Activated naive CD8-positive, alpha-beta T cell (primary cell): Measurements from ENCODE around the gene CLIC1.

Experiments used
- H3K27ac Mint-ChIP-seq: one replicate; pipeline ENCODE4 v1.8.0; 2021; ENCODE audit warnings: mixed read lengths
- H3K27me3 Mint-ChIP-seq: one replicate; pipeline ENCODE4 v1.8.0; 2021; ENCODE audit warnings: mixed read lengths
- H3K36me3 Mint-ChIP-seq: one replicate; pipeline ENCODE4 v1.8.0; 2021; ENCODE audit warnings: mixed read lengths
- H3K4me1 Mint-ChIP-seq: one replicate; pipeline ENCODE4 v1.8.0; 2021; ENCODE audit warnings: low read depth, mixed read lengths
- H3K4me3 Mint-ChIP-seq: one replicate; pipeline ENCODE4 v1.8.0; 2021; ENCODE audit warnings: mild to moderate bottlenecking, mixed read lengths
- H3K9me3 Mint-ChIP-seq: one replicate; pipeline ENCODE4 v1.8.0; 2021; ENCODE audit warnings: low read depth, mixed read lengths

Gene CLIC1

GRCh38 chr6:31761343-31761742 lies 25.0 kb upstream of the CLIC1 start:
- peaks cover 23% of the 10 kb centered on the region for H3K36me3 Mint-ChIP-seq
- H3K4me1 Mint-ChIP-seq, result no peaks in the 10 kb centered on the region
- no peak overlapping the region for H3K27ac Mint-ChIP-seq
- H3K9me3 Mint-ChIP-seq, result no peaks in the 10 kb centered on the region
- no peaks in the 10 kb centered on the region for H3K27me3 Mint-ChIP-seq
- H3K4me3 Mint-ChIP-seq, result no peak overlapping the region

- H3K4me1 Mint-ChIP-seq, result no peaks in the 10 kb centered on the region
- H3K36me3 Mint-ChIP-seq, result peaks cover 23% of the 10 kb centered on the region
- H3K4me3 Mint-ChIP-seq, result no peak overlapping the region
- H3K9me3 Mint-ChIP-seq, result no peaks in the 10 kb centered on the region
- H3K27me3 Mint-ChIP-seq, result no peaks in the 10 kb centered on the region
- H3K27ac Mint-ChIP-seq, result no peak overlapping the region
These were observed 24.5 kb upstream of the CLIC1 start for GRCh38 chr6:31760790-31761189.

DNA sequence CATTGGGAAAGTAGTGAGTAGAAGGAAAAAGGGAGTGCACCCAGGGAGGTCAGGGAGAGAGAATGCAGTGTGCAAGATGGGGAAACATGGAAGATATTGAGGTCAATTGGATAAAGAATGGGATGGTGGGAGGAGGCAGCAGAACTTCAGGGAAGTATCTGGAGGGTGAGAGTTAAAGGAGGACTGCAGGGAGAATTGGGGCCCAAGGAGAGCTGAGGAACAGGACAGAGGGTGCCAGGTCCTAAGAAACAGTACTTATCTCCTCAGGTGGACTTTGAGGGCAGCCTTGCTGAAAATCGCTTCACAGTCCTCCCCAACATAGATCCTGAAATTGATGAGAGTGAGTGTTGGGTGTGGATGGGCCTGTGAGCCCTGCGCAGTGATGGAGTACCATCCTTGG lies 22.0 kb upstream of the CLIC1 start:
- Mint-ChIP-seq H3K27ac (no peak overlapping the region), H3K27me3 (no peaks in the 10 kb centered on the region), H3K36me3 (peaks cover 19% of the 10 kb centered on the region), H3K4me1 (no peaks in the 10 kb centered on the region), H3K9me3 (no peaks in the 10 kb centered on the region), H3K4me3 (no peak overlapping the region)

GRCh38 chr6:31752739-31753319 lies 16.5 kb upstream of the CLIC1 start:
- Mint-ChIP-seq H3K36me3 (peaks cover 9% of the 10 kb centered on the region), H3K27ac (no peak overlapping the region), H3K9me3 (no peaks in the 10 kb centered on the region), H3K4me3 (no peak overlapping the region), H3K4me1 (no peaks in the 10 kb centered on the region), H3K27me3 (no peaks in the 10 kb centered on the region)

DNA sequence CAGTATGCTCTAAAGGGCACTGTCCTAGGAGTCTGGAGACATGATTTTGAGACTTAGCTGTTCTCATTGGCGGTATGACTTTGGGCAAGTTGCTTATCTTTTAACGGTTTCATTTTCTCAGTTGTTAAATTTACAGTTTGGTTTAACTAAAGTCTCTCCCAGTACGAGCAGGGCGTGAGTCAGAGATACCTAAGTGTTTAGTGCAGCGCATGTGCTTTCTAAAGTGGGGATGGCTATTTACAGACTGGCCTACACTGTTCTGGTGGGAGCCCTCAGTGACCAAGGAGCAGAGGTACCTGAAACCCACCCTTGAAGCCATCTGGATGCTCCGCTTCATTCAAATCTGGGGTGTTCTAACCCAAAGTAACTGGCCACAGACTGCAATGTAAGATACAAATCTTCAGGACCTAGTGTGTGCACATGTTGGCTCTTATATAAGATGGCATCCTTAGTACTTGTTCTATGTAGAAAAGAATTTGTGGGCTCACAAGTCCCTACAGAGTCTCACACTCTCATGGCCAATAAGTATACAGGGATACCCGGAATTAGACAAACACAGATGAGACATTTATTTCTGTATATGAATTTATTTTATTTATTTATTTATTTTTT lies 14.2 kb upstream of the CLIC1 start:
- Mint-ChIP-seq H3K27me3 (no peaks in the 10 kb centered on the region), H3K27ac (no peak overlapping the region), H3K36me3 (peaks cover 14% of the 10 kb centered on the region), H3K4me1 (no peaks in the 10 kb centered on the region), H3K9me3 (no peaks in the 10 kb centered on the region), H3K4me3 (no peak overlapping the region)

GRCh38 chr6:31749301-31750036 lies 13.1 kb upstream of the CLIC1 start:
- Mint-ChIP-seq H3K4me1 (no peaks in the 10 kb centered on the region), H3K4me3 (no peak overlapping the region), H3K36me3 (peaks cover 20% of the 10 kb centered on the region), H3K9me3 (no peaks in the 10 kb centered on the region), H3K27ac (no peak overlapping the region), H3K27me3 (no peaks in the 10 kb centered on the region)

- H3K27ac Mint-ChIP-seq, result no peak overlapping the region
- H3K4me1 Mint-ChIP-seq, result peaks cover 15% of the 10 kb centered on the region
- H3K4me3 Mint-ChIP-seq, result no peak overlapping the region
- no peaks in the 10 kb centered on the region for H3K27me3 Mint-ChIP-seq
- H3K36me3 Mint-ChIP-seq, result peaks cover 20% of the 10 kb centered on the region
- H3K9me3 Mint-ChIP-seq, result no peaks in the 10 kb centered on the region
These were observed 8.1 kb upstream of the CLIC1 start for GRCh38 chr6:31744422-31744821.

GRCh38 chr6:31742894-31743293 lies 6.6 kb upstream of the CLIC1 start:
- Mint-ChIP-seq H3K9me3 (no peaks in the 10 kb centered on the region), H3K4me3 (no peak overlapping the region), H3K36me3 (peaks cover 18% of the 10 kb centered on the region), H3K27ac (no peak overlapping the region), H3K4me1 (peaks cover 30% of the 10 kb centered on the region), H3K27me3 (no peaks in the 10 kb centered on the region)

- H3K36me3 Mint-ChIP-seq, result peaks cover 13% of the 10 kb centered on the region
- H3K4me1 Mint-ChIP-seq, result peaks cover 41% of the 10 kb centered on the region
- H3K9me3 Mint-ChIP-seq, result no peaks in the 10 kb centered on the region
- peak overlapping the region; percentile 97 for H3K4me3 Mint-ChIP-seq
- H3K27ac Mint-ChIP-seq, result no peak overlapping the region
- H3K27me3 Mint-ChIP-seq, result no peaks in the 10 kb centered on the region
These were observed 5.5 kb upstream of the CLIC1 start for GRCh38 chr6:31741815-31742214.

- Mint-ChIP-seq H3K4me3 (peak overlapping the region; percentile 97), H3K4me1 (peaks cover 46% of the 10 kb centered on the region), H3K36me3 (peaks cover 13% of the 10 kb centered on the region), H3K27me3 (no peaks in the 10 kb centered on the region), H3K27ac (peak overlapping the region; percentile 96), H3K9me3 (no peaks in the 10 kb centered on the region)
These were observed 4.3 kb upstream of the CLIC1 start for GRCh38 chr6:31740397-31741223.

DNA sequence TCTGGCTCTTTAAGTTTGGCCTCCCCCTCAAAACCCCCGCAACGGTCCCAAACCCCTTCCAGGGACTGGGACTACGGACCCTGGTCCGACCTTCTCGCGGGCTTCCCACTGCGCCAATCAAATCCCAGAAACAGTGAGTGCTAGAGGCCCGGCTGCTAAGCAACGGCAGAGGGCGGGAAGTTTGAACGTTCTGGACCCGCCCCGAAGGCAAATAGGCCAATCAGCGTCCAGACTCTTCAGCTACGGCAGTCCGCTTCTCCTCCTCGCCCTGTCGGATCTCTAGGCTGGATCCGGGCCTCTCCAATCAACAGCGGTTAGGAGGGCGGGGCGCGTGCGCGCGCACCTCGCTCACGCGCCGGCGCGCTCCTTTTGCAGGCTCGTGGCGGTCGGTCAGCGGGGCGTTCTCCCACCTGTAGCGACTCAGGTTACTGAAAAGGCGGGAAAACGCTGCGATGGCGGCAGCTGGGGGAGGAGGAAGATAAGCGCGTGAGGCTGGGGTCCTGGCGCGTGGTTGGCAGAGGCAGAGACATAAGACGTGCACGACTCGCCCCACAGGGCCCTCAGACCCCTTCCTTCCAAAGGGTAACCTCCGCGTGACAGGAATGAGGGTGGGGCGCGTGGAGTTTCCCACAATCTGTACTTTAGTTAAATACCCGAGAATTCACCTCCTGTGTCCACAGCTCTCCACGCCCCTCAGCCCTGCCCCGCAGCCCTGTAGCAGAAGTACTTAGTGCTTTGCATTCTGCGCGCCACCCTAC lies 3.5 kb upstream of the CLIC1 start, which contains the start of gene MSH5:
TSS of gene MSH5 (plus strand) at position 367 of the 758 bp plus-strand sequence. CDS start 462 bp downstream, outside the sequence.
- Mint-ChIP-seq H3K27ac (peak within 1 kb of the TSS; percentile 96), H3K27me3 (no peaks in the 10 kb centered on the region), H3K9me3 (no peaks in the 10 kb centered on the region), H3K36me3 (peaks cover 8% of the 10 kb centered on the region), H3K4me1 (peaks cover 48% of the 10 kb centered on the region), H3K4me3 (peak within 1 kb of the TSS; percentile 97)

DNA sequence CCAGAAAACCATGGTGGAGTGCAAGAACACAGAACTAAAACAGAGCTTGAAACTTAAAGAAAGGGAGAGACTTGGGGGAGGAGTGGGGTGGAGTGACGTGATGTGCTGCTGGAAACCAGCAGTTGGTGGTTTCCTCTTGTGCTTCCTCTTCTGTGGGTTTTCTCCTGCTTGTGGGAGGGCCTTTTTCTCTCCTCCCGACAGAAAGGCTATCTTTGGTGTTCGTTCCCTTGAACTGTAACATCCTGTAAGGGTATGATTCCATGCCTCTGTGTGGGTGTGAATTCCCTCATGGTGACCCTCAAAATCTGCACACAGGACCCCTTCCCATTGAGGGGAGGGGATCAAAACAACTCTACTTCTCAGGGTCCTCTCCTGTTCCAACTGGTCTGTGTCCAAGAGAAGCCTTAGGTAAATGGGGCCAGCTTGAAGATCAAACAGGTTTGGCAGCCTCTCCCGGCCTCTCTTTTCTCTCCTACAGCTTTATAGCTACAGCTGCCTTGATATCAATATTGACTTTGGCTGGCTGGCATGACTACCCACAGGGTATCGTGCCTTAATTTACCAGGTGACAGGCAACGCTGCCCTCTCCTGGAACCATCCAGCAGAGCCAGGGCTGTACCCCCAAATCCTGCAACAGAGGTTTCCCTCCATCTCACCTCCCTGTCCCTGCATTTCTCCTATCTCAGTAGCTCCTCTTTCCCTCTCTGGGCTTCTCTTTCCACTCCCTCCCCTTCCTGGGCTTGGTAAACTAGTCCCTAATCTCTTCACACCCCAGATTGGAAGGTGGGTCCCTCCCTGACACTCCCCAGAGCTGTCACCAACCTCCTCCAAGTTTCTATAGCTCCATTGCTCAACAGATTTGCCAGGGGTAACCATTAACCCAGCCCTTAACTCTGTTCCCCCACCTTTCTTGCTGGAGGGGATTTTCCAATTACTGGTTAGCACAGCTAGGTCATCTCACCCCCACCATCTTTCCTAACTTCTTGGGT lies 2.0 kb upstream of the CLIC1 start:
- Mint-ChIP-seq H3K36me3 (peaks cover 5% of the 10 kb centered on the region), H3K9me3 (no peaks in the 10 kb centered on the region), H3K27me3 (no peaks in the 10 kb centered on the region), H3K4me1 (peaks cover 58% of the 10 kb centered on the region), H3K4me3 (peak overlapping the region; percentile 99), H3K27ac (peak overlapping the region; percentile 72)

DNA sequence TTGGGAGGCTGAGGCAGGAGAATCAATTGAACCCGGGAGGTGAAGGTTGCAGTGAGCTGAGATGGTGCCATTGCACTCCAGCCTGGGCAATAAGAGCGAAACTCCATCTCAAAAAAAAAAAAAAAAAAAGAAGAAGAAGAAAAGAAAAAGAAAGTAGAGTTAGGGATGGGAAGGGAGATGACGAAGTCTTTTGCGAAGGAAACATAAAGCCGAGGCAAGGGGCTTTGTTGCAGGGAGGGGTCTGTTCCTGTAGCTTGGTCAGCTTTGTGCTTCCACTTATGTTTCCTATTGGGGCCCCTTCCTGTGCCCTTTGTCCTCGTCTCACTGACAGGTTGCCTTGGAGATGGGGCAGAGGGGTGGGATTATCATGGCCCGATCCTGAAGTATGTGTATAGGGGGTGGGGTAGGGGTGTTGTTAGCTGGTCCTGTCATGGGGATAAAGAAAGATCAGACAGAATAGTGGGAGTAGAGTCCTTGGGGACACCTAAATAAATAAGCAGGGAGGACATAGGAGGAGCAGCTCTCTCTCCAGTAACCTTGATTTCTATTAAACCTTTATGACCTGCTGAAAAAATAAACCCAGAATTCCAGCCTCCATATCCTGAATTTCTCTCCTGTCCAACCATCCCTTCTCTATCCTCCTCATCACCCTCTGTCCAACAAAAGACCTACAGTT lies 1.1 kb upstream of the CLIC1 start:
- Mint-ChIP-seq H3K4me3 (peak overlapping the region; percentile 99), H3K9me3 (no peaks in the 10 kb centered on the region), H3K4me1 (peaks cover 61% of the 10 kb centered on the region), H3K27ac (peak overlapping the region; percentile 72), H3K27me3 (no peaks in the 10 kb centered on the region), H3K36me3 (peaks cover 5% of the 10 kb centered on the region)
